ENCODE data around the gene OR2L2.
"Not testable (repeated sequence)": the region's sequence is repeated elsewhere in the genome, so short reads cannot be mapped to it uniquely, and the experiment has no call there.

OR2L2 gene

GRCh38 chr1:248055261-248055660, 25.4 kb downstream of the OR2L2 start:
- H3K9me3 ChIP-seq (ENCODE audit: low read length) = no peaks in the 10 kb centered on the region
- H3K4me3 ChIP-seq (ENCODE audit: low read depth, low read length, poor library complexity, severe bottlenecking) = no peak overlapping the region
- no peak for TF ChIP-seq CTCF (IDR thresholded peaks at IDR 0.05; ENCODE audit: low read length)
- no peak for TF ChIP-seq EZH2 (IDR thresholded peaks at IDR 0.05; ENCODE audit: borderline replicate concordance, low read length)
- H3K27me3 ChIP-seq (ENCODE audit: insufficient read depth, low read length) = no peaks in the 10 kb centered on the region
- H3K27ac ChIP-seq (ENCODE audit: low read depth, low read length, poor library complexity, severe bottlenecking) = no peak overlapping the region
- no peaks in the 10 kb centered on the region for H3F3A ChIP-seq (ENCODE audit: insufficient read depth, low read length)
- no peak overlapping the region for H3K9ac ChIP-seq (ENCODE audit: low read length)
- no peaks in the 10 kb centered on the region for H3K79me2 ChIP-seq (ENCODE audit: insufficient read depth, low read length)
- H3K4me2 ChIP-seq (ENCODE audit: low read length) = no peak overlapping the region
- no peaks in the 10 kb centered on the region for H3K36me3 ChIP-seq (ENCODE audit: insufficient read depth, low read length)
- no peak overlapping the region for H2AFZ ChIP-seq (ENCODE audit: low read length)
- no peaks in the 10 kb centered on the region for H3K4me1 ChIP-seq (ENCODE audit: insufficient read depth, low read length, severe bottlenecking)
- no peaks in the 10 kb centered on the region for H4K20me1 ChIP-seq (ENCODE audit: insufficient read depth, low read length)
- H3K9me2 ChIP-seq (ENCODE audit: low read depth, low read length) = no peaks in the 10 kb centered on the region

GRCh38 chr1:248065071-248065470, 35.2 kb downstream of the OR2L2 start:
- H3K27me3 ChIP-seq (ENCODE audit: insufficient read depth, low read length) = no peaks in the 10 kb centered on the region
- no peaks in the 10 kb centered on the region for H3K9me2 ChIP-seq (ENCODE audit: low read depth, low read length)
- no peak overlapping the region for H3K4me3 ChIP-seq (ENCODE audit: low read depth, low read length, poor library complexity, severe bottlenecking)
- no peak overlapping the region for H3K27ac ChIP-seq (ENCODE audit: low read depth, low read length, poor library complexity, severe bottlenecking)
- H3K9ac ChIP-seq (ENCODE audit: low read length) = no peak overlapping the region
- no peak for TF ChIP-seq EZH2 (IDR thresholded peaks at IDR 0.05; ENCODE audit: borderline replicate concordance, low read length)
- TF ChIP-seq CTCF (IDR thresholded peaks at IDR 0.05; ENCODE audit: low read length) = no peak
- H2AFZ ChIP-seq (ENCODE audit: low read length) = no peak overlapping the region
- H3K36me3 ChIP-seq (ENCODE audit: insufficient read depth, low read length) = no peaks in the 10 kb centered on the region
- H3F3A ChIP-seq (ENCODE audit: insufficient read depth, low read length) = no peaks in the 10 kb centered on the region
- no peaks in the 10 kb centered on the region for H3K79me2 ChIP-seq (ENCODE audit: insufficient read depth, low read length)
- no peak overlapping the region for H3K4me2 ChIP-seq (ENCODE audit: low read length)
- H4K20me1 ChIP-seq (ENCODE audit: insufficient read depth, low read length) = no peaks in the 10 kb centered on the region
- no peaks in the 10 kb centered on the region for H3K9me3 ChIP-seq (ENCODE audit: low read length)
- H3K4me1 ChIP-seq (ENCODE audit: insufficient read depth, low read length, severe bottlenecking) = no peaks in the 10 kb centered on the region

- Histone ChIP-seq H3K9ac (ENCODE audit: low read length) (no peak overlapping the region), H3K79me2 (ENCODE audit: insufficient read depth, low read length) (no peaks in the 10 kb centered on the region), H3K4me1 (ENCODE audit: insufficient read depth, low read length, severe bottlenecking) (no peaks in the 10 kb centered on the region), H3K36me3 (ENCODE audit: insufficient read depth, low read length) (no peaks in the 10 kb centered on the region), H3K4me3 (ENCODE audit: low read depth, low read length, poor library complexity, severe bottlenecking) (no peak overlapping the region), H3K27me3 (ENCODE audit: insufficient read depth, low read length) (no peaks in the 10 kb centered on the region), H3K9me3 (ENCODE audit: low read length) (no peaks in the 10 kb centered on the region), H3K4me2 (ENCODE audit: low read length) (no peak overlapping the region), H3K9me2 (ENCODE audit: low read depth, low read length) (no peaks in the 10 kb centered on the region), H4K20me1 (ENCODE audit: insufficient read depth, low read length) (no peaks in the 10 kb centered on the region), H3K27ac (ENCODE audit: low read depth, low read length, poor library complexity, severe bottlenecking) (no peak overlapping the region), H2AFZ (ENCODE audit: low read length) (no peak overlapping the region), H3F3A (ENCODE audit: insufficient read depth, low read length) (no peaks in the 10 kb centered on the region)
- TF ChIP-seq CTCF (IDR thresholded peaks at IDR 0.05; ENCODE audit: low read length) = no peak
- no peak for TF ChIP-seq EZH2 (IDR thresholded peaks at IDR 0.05; ENCODE audit: borderline replicate concordance, low read length)
These were observed 35.7 kb downstream of the OR2L2 start for GRCh38 chr1:248065604-248066003.

- H3K79me2 ChIP-seq (ENCODE audit: insufficient read depth, low read length); H3K9ac ChIP-seq (ENCODE audit: low read length); H3F3A ChIP-seq (ENCODE audit: insufficient read depth, low read length); H3K9me2 ChIP-seq (ENCODE audit: low read depth, low read length); H3K9me3 ChIP-seq (ENCODE audit: low read length); H3K36me3 ChIP-seq (ENCODE audit: insufficient read depth, low read length); H4K20me1 ChIP-seq (ENCODE audit: insufficient read depth, low read length); H3K4me1 ChIP-seq (ENCODE audit: insufficient read depth, low read length, severe bottlenecking); H2AFZ ChIP-seq (ENCODE audit: low read length); H3K27me3 ChIP-seq (ENCODE audit: insufficient read depth, low read length); H3K27ac ChIP-seq (ENCODE audit: low read depth, low read length, poor library complexity, severe bottlenecking); H3K4me3 ChIP-seq (ENCODE audit: low read depth, low read length, poor library complexity, severe bottlenecking); H3K4me2 ChIP-seq (ENCODE audit: low read length): not testable (repeated sequence)
These were observed 54.0 kb downstream of the OR2L2 start for GRCh38 chr1:248083864-248084263.
